Dermis microvascular lymphatic vessel endothelial cell (primary cell): ENCODE measurements around the gene ITGAV. TPM values are rescaled to one million over a fixed set of nuclear protein-coding genes. Genes with fewer than 3 reads are reported as not detected.

Experiments
- DNase-seq, 2 donors: peaks; one replicate each; pipeline versions ENCODE4 v3.0.0 to v3.0.0-alpha.2; 2010; ENCODE audit warnings: low read depth in 2 of 2
- total RNA-seq: library from RNA; depleted of rRNA; stranded (reverse); fragments of >200 nt; gene quantifications from 2 replicates; pipeline ENCODE4 v1.2.1, GENCODE V29; 2014

The ITGAV gene
- total RNA-seq, 1 donor from 2014 or later: 201 TPM

GRCh38 chr2:186573531-186573930 is 16.3 kb upstream of the ITGAV start:
- no peak for DNase-seq

GRCh38 chr2:186575302-186575701 is 14.6 kb upstream of the ITGAV start:
- DNase-seq: peak; percentile 86 to 99

GRCh38 chr2:186575856-186576255 is 14.0 kb upstream of the ITGAV start:
- no peak for DNase-seq

- DNase-seq: no peak
These were observed 13.2 kb upstream of the ITGAV start for GRCh38 chr2:186576614-186577013.

GRCh38 chr2:186582698-186583097 is 7.2 kb upstream of the ITGAV start:
- DNase-seq: no peak

GRCh38 chr2:186584053-186584452 is 5.8 kb upstream of the ITGAV start:
- DNase-seq: no peak

- no peak for DNase-seq
These were observed 1.4 kb upstream of the ITGAV start for GRCh38 chr2:186588421-186588820.

- no peak for DNase-seq
These were observed 780 bp upstream of the ITGAV start for GRCh38 chr2:186588940-186589611.

GRCh38 chr2:186590350-186590758 is 498 bp downstream of the ITGAV start:
- peak in 1 of 2 donors; percentile 64 for DNase-seq

GRCh38 chr2:186590759-186591505 is 1.1 kb downstream of the ITGAV start:
- peak; percentile 34 to 75 for DNase-seq

GRCh38 chr2:186591506-186591890 is 1.6 kb downstream of the ITGAV start:
- no peak for DNase-seq

- peak in 1 of 2 donors; percentile 39 for DNase-seq
These were observed 2.5 kb downstream of the ITGAV start for GRCh38 chr2:186592137-186592875.

- no peak for DNase-seq
These were observed 3.7 kb downstream of the ITGAV start for GRCh38 chr2:186593523-186593922.

GRCh38 chr2:186594001-186594722 is 4.3 kb downstream of the ITGAV start:
- DNase-seq: no peak

- DNase-seq: peak in 1 of 2 donors; percentile 70
These were observed 5.4 kb downstream of the ITGAV start for GRCh38 chr2:186595219-186595618.

- DNase-seq: peak in 1 of 2 donors; percentile 55
These were observed 9.4 kb downstream of the ITGAV start for GRCh38 chr2:186599186-186599778.

- DNase-seq: peak; percentile 91 to 93
These were observed 13.4 kb downstream of the ITGAV start for GRCh38 chr2:186603286-186603685.

- peak; percentile 84 to 87 for DNase-seq
These were observed 15.2 kb downstream of the ITGAV start for GRCh38 chr2:186605041-186605440.

GRCh38 chr2:186607660-186608324 is 17.9 kb downstream of the ITGAV start:
- DNase-seq: no peak

GRCh38 chr2:186610785-186611184 is 20.9 kb downstream of the ITGAV start:
- DNase-seq: peak; percentile 61 to 73

- DNase-seq: no peak
These were observed 21.7 kb downstream of the ITGAV start for GRCh38 chr2:186611526-186611925.
